Activated T-cell treated with anti-CD3 and anti-CD28 coated beads for 24 hours (primary cell): Measurements from ENCODE around the gene LIPM.

Experiments
- DNase-seq: peaks from one replicate; pipeline ENCODE4 v3.0.0-alpha.2; 2020; ENCODE audit warnings: low read depth

The LIPM gene

GRCh38 chr10:88802523-88803285, at the start of gene LIPM:
Gene LIPM (plus strand): TSS chr10:88802730. CDS start chr10:88802897, 167 bp downstream.
- DNase-seq: no peak

DNA sequence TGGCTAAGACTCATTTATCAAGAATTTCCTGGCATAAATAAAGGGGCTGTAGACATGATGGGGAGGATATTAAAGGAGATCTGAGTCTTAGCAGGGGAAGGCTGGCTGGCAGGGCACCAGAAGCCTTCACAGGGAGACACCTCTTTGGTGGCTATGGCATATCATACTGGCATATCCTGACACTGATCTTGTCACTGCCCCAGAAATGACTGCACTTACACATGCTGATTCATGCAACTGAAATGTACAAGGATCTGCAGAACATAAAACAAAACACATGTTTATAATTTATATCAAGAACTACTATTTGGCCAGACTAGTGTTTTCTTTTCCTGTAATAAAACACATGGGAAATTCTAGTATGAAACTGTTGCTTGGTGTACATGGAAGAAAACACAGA, 48.2 kb upstream of the LIPM start:
- no peak for DNase-seq

GRCh38 chr10:88755753-88756152, 46.8 kb upstream of the LIPM start:
- DNase-seq: peak; percentile 11

DNA sequence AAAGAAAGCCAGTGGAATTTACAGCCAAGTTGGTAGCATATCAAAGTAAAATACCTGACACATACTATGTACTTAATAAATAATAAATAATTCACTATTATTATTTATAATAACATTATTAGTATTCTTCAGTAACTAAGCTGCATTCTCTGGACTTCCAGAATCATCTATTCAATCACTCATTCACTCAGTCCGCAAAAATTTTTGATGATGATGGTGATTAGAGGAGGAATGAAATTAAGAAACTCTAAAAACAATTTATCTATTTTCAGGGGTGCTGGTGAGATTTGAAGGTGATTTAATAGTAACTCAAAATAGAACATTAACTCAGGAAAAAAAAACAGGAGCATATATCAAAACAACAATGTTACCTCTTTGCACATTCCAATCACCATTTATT, 45.9 kb upstream of the LIPM start:
- DNase-seq: no peak

DNA sequence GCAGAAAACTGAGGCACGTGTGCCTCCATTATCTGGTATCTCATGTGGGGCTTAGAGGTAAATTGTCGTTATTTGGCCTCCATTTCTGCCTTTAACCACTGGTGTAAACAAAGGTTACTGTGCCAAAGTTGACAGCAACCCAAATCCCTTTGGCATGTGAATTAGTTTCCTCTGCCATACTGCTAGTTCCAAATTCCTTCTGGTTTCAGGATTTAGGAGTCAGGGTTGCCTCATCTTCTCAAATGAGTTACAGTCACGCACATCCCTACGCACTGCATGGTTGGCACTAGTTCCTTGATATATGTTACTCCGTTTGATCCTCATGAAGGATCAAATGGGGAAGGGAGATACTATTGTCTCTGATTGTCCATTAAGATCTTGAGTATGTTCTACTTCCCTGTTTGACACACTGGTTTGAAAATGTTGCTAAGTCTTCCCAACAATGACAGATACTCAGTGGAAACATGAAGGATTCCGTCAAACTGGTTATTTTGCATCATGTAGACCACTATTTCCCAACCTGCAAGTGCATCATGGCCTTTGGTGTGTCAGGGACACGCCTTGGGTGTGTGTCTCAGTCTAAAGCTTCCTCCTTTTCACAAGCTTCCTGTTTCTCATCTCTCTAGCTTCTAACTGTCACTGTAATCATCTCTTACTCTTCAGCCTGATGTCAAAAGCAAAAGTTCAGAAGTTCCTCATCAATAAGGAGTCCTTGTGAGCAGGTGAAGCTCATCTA, 43.0 kb upstream of the LIPM start, which contains the start of gene LIPN:
Gene LIPN (plus strand): TSS at position 655 of the 736 bp plus-strand sequence. CDS start 1,386 bp downstream, outside the sequence.
- no peak for DNase-seq

DNA sequence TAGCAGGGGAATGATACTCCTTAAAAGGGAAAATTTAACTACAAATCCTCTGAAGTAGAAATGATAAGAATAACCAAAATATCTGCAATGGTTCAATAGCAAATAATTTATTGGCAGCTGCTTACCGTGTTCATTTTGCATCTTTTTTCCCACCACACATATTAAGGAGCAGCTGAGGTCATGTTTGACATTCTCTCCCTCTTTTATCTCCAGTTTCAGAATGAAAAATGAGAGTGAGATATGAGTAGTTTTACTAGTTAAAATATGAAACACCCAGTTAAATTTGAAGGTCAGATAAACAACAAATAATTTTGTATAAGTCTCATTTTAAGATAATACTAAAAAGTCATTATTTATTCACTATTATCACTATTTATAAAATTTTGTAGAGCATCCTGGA, 39.6 kb upstream of the LIPM start:
- no peak for DNase-seq

DNA sequence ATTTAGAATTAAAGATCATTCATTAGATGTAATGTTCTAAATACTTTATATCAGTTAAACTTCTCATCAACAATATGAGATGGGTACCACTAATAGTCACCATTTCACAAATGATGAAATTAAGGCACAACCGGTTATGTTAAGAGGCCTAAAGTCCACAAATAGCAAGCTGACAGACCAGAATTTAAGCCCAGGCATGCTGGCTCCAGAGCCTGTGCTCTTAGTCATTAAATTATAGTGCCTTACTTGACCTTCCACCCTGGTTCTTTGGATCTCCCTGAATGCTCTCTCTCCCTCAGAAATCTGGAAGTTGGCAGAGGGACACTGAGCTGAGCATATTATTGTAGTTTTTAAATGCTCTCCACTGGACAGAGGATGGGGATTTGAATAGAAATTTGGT, 39.1 kb upstream of the LIPM start:
- no peak for DNase-seq

DNA sequence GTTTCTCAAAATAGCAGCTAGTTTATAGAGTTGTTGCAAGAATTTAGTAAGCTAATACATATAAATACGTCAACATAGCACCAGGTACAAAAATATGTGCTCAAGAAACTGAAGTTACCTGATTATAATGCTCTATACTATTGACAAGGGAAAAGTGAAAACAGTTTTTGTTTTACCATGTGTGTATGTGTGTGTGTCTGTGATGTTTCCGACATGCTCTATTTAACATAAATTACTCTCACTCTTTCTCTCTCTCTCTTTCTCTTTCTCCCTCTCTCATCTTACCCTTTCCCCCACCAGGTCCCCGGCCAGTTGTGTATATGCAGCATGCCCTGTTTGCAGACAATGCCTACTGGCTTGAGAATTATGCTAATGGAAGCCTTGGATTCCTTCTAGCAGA, 38.4 kb upstream of the LIPM start:
- no peak for DNase-seq

GRCh38 chr10:88765816-88766215, 36.7 kb upstream of the LIPM start:
- DNase-seq: no peak

DNA sequence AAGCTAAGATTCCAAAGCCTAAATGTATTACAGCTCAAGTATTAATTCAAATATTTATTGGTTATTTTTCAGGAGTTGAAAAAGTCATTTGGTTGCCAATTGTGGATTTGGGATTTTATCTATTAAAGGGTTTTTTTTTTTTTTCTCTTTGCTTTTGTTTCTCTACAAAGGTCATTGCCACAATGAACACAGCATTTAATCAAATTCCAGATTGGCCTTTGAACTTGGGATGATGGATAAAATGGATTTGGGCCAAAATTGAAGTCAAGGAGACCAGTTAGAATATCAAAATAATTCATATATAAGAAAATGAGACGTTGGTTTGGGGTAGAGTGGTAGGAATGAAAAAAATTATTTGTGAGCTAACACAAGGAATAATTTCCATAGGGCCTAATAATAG, 33.1 kb upstream of the LIPM start:
- no peak for DNase-seq

DNA sequence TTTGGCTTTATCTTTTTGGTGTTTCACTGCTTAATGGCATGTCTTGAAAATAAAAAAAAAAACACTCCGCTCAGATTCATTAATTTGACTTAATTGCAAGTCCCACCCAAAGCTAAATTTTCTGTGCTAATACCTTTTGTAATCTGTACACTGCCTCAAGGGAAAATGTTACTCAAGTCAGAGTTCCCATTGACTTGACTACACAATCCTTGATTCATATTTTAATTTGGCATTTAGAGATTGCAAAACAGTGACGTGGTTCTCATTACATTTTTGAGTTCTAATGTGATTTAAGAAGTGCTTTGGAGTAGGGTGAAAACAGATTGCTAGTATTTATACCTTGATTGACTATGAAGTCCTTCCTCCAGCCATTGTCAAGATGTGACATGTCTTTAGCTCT, 21.3 kb upstream of the LIPM start:
- no peak for DNase-seq

- no peak for DNase-seq
Measured at GRCh38 chr10:88782222-88782621, 20.3 kb upstream of the LIPM start.

DNA sequence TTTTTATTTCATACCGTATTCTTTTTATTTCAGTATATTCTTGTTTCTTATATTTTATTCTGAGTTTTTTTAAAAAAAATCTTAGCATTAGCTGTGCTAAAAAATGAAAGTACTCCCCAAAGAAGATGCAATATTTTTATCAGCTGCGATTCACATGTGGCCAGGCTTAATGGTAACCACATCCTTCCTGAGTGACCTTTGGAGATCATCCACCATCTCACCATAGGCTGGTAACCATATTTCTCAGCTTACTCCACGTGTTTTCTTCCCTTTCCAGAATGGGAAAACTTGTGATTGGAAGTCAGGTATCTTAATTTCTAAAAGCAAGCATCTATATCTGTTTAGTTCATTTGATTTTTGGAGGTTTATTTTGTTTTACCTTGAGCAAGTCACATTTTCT, 18.8 kb upstream of the LIPM start:
- DNase-seq: no peak

- no peak for DNase-seq
Measured at GRCh38 chr10:88786032-88786770, 16.3 kb upstream of the LIPM start.

DNA sequence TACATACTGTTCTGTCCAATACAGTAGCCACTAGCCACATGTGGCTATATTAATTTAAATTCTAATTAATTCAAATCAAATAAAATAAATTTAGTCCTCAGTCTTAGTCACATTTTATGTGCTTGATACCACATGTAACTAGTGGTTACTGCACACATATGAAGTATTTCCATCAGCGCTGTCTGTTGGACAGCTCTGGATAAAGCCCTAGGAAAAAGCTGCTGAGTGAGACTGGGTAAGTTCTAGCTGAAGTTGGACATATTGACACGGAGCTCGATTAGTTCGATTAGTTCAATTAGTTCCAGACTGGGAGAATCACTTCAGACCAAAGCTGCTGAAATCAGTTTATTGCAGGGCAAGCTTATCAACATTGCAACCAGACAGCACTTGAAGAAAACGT, 15.1 kb upstream of the LIPM start:
- DNase-seq: no peak

DNA sequence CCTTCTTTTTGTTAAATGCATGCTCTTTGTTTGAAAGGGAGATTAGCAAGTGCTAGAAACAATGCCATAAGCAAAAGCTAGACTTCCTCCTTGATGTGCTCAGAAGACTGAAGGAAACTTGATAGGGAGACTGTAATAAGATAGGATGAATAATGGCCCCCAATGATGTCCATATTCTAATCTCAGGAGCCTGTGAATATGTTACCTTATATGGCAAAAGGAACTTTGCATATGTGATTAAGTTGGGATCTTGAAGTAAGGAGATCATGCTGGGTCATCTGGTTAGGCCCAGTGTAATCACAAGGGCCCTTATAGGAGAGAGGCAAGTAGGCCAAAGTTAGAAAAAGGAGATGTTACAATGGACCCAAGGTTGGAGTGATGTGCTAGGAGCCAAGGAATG, 13.6 kb upstream of the LIPM start:
- no peak for DNase-seq

GRCh38 chr10:88791924-88792323, 10.6 kb upstream of the LIPM start:
- DNase-seq: no peak

- DNase-seq: no peak
Measured at GRCh38 chr10:88792661-88793060, 9.9 kb upstream of the LIPM start.

- no peak for DNase-seq
Measured at GRCh38 chr10:88793712-88794299, 8.7 kb upstream of the LIPM start.

DNA sequence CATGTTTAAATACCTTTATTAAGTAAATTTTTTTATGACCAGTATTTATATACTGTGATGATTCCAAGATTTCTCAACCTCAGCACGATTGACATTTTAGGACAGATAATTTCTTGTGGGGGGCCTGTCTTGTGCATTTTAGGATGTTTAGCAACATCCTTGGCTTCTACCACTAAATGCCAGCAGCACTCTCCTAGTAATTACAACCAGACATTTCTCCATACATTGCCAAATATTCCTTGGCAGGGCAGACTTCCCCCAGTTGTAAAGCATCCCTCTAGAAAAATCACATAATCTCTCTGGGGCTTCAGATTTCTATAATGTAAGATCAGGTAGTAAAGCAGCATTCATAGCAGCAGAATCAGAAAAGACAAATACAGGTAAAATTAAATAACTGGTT, 7.8 kb upstream of the LIPM start:
- DNase-seq: no peak

GRCh38 chr10:88800152-88801125, 2.1 kb upstream of the LIPM start:
- peak; percentile 19 for DNase-seq
